ENCODE data around the gene TTN. TPM values are rescaled to one million over a fixed set of nuclear protein-coding genes. Genes with fewer than 3 reads are reported as not detected.

The TTN gene
- total and polyA plus RNA-seq, 8 donors: 1.4 to 27.5 (median 2.2) TPM

DNA sequence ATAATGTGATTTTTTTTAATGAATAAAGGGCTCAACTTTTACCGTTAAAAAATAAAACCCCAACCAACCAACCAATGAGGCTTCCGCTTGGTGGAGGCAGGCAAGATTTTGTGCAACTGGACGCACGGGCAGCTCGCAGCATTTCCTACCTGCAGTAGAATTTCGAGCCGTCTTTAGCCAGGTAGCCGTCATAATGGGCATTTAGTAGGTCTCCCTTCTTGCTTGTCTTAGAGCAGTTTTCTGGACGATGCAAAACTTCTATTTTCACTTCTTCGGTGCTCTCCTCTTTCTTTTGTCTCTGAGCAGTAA, 329.1 kb downstream of the TTN start:
- no peaks in the 10 kb centered on the region for H3K36me3 ChIP-seq
- DNase-seq (no peak), ATAC-seq (no peak)
- H3K27me3 ChIP-seq: no peaks in the 10 kb centered on the region
- intact Hi-C loops (cut with DNase I): no loop called here
- H3K4me3 ChIP-seq: peak overlapping the region; percentile 51 to 70
- H3K27ac ChIP-seq: peak overlapping the region; percentile 97 to 99
- TF ChIP-seq, protein P1, sequence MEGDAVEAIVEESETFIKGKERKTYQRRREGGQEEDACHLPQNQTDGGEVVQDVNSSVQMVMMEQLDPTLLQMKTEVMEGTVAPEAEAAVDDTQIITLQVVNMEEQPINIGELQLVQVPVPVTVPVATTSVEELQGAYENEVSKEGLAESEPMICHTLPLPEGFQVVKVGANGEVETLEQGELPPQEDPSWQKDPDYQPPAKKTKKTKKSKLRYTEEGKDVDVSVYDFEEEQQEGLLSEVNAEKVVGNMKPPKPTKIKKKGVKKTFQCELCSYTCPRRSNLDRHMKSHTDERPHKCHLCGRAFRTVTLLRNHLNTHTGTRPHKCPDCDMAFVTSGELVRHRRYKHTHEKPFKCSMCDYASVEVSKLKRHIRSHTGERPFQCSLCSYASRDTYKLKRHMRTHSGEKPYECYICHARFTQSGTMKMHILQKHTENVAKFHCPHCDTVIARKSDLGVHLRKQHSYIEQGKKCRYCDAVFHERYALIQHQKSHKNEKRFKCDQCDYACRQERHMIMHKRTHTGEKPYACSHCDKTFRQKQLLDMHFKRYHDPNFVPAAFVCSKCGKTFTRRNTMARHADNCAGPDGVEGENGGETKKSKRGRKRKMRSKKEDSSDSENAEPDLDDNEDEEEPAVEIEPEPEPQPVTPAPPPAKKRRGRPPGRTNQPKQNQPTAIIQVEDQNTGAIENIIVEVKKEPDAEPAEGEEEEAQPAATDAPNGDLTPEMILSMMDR (IDR thresholded peaks at IDR 0.05): no peak
- H3K4me1 ChIP-seq: peaks cover 12 to 40% of the 10 kb centered on the region in 2 donors
- H3K9me3 ChIP-seq: no peaks in the 10 kb centered on the region

DNA sequence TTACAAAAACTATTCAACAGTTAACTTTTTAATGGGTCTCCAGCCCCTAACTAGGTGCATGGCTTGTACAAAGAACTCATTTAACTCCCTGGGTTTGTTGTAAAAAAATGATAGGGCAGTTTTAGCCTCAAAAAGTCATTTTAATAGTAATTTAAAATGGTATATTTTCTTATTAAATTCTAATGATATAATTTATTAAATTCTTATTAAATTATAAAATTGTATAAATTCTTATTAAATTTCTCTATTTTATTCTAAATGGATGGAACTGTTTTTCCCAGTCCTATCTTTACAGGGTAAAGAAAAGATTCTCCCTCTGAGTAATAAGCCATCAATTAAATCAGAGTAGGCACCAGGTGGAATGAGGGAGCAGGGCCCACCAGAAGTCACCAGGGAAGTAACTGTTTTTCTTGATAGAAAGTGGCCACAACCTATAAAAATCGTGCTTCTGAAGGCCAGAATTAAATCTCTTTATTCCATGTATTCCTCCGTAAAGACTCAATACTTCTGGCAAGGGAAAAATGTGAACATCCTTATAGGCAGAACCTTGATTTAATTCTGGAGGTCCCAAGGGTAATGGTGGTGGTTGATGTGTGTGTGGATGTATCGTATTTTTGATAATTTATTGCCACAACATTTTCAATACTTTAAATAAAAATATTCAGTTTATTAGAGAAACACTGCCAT, 329.6 kb downstream of the TTN start:
- Histone ChIP-seq H3K9me3 (no peaks in the 10 kb centered on the region), H3K27me3 (no peaks in the 10 kb centered on the region), H3K4me1 (peaks cover 12 to 35% of the 10 kb centered on the region in 2 donors), H3K36me3 (no peaks in the 10 kb centered on the region), H3K4me3 (peak overlapping the region; percentile 51 to 70), H3K27ac (peak overlapping the region; percentile 97 to 99)
- DNase-seq (peak in 1 of 4 donors; percentile 13), ATAC-seq (no peak)
- intact Hi-C loops (cut with DNase I): no loop called here
- TF ChIP-seq, protein P1 (IDR thresholded peaks at IDR 0.05): no peak

DNA sequence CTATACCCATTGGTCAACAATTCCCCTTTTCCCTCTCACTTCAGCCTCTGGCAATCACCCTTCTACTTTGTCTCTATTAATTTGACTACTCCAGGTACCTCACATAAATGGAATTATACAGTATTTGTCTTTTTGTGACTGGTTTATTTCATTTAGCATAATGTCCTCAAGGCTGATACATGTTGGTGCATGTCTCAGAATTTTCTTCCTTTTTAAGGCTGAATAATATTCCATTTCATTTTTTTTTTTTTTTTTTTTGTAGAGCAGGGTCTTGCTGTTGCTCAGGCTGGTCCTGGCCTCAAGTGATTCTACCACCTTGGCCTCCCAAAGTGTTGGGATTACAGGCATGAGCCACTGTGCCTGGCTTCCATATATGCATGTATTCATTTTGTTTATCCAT, 330.7 kb downstream of the TTN start:
- no peaks in the 10 kb centered on the region for H3K36me3 ChIP-seq
- no peaks in the 10 kb centered on the region for H3K27me3 ChIP-seq
- TF ChIP-seq, protein P1 (IDR thresholded peaks at IDR 0.05): no peak
- H3K4me1 ChIP-seq: peaks cover 5 to 24% of the 10 kb centered on the region in 2 donors
- H3K4me3 ChIP-seq: no peak overlapping the region
- DNase-seq: no peak
- ATAC-seq: no peak
- no peak overlapping the region for H3K27ac ChIP-seq
- intact Hi-C loops (cut with DNase I): no loop called here
- H3K9me3 ChIP-seq: no peaks in the 10 kb centered on the region

Other genes starting within 250 kb of the TTN start
- 10 to 100 TPM; 22.5 to 29.6 TPM for gene CCDC141, start 242.7 kb upstream of the TTN start, total RNA-seq
- 1 to 10 TPM; 1.6 to 3.9 (median 2.9) TPM for gene CCDC141, start 242.7 kb upstream of the TTN start, polyA plus RNA-seq (ENCODE audit: insufficient read length in 6 of 6)

All from left lung (tissue), 10 donors.